NOMO-1 (cell line): ENCODE measurements around the gene FLG.
"Not testable (repeated sequence)": the region's sequence is repeated elsewhere in the genome, so short reads cannot be mapped to it uniquely, and the experiment has no call there.

Experiments used
- DNase-seq, 2 experiments: peaks; one replicate each; lab custom pipeline; 2025; ENCODE audit not compliant: unreplicated experiment in 2 of 2; lab: John Stamatoyannopoulos, UW

Gene FLG

GRCh38 chr1:152303139-152303872 is 21.7 kb downstream of the FLG start:
- not testable (repeated sequence) for DNase-seq

GRCh38 chr1:152256394-152256793 is 68.6 kb downstream of the FLG start:
- not testable (repeated sequence) for DNase-seq
